ENCODE results near the gene PUM2.

DNA sequence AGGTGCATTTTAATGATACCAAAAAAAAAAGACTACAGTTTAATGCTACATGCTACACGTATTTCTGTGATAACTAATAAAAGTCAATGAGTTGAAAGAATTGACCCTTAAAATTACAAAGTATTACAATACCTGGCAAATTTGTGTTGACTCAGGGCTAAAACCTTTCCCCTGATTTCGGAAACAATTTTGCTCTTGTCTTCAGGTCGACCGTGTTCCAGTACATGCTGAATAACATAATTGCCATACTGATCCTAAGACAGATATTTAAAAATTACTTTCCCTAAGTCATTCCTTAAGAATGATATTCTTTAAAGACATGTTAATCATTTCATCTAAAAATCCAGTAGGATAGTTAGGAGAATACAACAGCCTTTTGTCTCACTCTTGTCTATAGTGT, 95.9 kb downstream of the PUM2 start:
- no peak for TF ChIP-seq NFRKB (IDR thresholded peaks at IDR 0.05)
- TF ChIP-seq FOXK2 (IDR thresholded peaks at IDR 0.05) = no peak
- TF ChIP-seq FOXM1 (IDR thresholded peaks at IDR 0.05; ENCODE audit: borderline replicate concordance) = no peak
- no peak for TF ChIP-seq FOXA1 (IDR thresholded peaks at IDR 0.05)
- TF ChIP-seq SUZ12 (IDR thresholded peaks at IDR 0.05) = no peak
- no peak for TF ChIP-seq SP1 (IDR thresholded peaks at IDR 0.05)
